Measurements from ENCODE around the gene ADGRE3. TPM values are rescaled to one million over a fixed set of nuclear protein-coding genes. Genes with fewer than 3 reads are reported as not detected.

ADGRE3 gene
- total RNA-seq, 1 experiment from 2014 or later: not detected

DNA sequence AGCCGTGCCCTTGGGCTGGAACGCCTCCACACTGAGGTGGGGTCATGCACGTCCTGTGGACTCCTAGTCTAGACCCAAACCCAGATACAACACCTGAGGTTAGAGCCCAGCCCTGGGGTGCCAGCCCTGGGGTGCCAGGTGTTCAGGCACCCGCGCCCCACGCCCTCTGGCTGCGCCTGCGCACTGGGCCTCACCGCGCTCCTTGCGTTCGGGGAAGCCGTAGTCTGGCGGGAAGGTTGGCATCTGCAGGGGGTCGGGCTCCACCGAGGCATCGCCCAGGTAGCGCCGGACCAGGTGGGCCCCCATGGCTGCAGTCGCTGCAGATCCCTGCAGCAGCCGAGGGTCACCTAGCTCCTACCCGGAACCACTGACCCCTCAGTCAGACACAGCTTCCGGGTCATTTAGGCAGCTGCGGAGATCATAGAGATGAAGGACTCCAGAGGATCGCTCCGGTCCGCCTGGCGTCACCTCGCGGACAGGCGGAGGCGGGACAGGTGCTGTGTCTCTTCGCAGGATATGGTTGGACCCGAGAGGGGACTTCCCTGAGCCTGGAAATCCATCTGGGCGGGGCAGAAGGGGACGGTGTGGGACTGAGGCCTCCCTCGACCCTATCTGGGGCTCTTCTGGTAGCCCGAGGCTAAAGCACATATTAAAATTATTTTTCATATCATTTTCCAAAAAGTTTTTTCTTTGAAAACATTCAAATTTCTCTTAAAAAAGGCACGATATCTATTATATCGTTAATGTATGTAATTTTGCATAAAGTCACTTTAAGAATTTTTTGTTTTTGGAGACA is 102.8 kb downstream of the ADGRE3 start, which contains the start of gene NDUFB7 (continued):
- 0 out of 2 replicates have a peak, but pooled peaks have one; percentile 79 for TF ChIP-seq KAT7 (CRISPR knock-in tag; IDR thresholded peaks at IDR 0.05; ENCODE audit: borderline replicate concordance)
- peak; percentile 41; the same call in 1 of the 2 replicates for TF ChIP-seq ZNF423 (CRISPR knock-in tag; IDR thresholded peaks at IDR 0.05)
- TF ChIP-seq, protein P1, sequence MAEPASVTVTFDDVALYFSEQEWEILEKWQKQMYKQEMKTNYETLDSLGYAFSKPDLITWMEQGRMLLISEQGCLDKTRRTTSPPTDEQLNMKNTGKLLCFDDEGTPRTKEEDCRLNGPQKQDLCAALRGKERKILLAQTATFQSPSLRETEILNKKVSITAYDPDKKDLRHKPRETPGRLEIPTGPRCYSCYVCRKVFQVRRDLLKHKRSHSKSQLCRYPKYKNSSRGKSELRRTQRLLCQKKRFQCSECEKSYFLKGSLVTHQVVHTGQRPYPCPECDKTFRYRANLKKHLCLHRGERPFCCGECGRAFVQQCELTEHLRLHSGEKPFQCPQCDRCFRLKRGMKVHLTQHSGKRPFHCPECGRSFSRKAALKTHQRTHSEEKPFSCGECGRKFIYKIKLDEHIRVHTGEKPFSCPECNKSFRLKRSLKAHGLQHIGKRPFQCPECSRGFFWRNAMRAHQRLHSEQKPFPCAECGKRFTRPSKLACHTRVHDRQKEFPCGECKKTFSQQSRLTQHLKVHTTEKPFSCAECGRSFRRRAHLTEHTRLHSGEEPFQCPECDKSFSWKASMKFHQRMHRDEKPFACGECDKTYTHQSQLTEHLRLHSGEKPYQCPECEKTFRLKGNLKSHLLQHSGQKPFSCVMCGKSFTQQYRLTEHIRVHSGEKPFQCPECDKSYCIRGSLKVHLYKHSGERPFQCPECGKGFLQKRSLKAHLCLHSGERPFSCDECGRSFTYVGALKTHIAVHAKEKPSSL (CRISPR knock-in tag; conservative IDR thresholded peaks at IDR 0.05): no peak
- peak; percentile 53; the same call in 1 of the 2 replicates for TF ChIP-seq TEAD1 (CRISPR knock-in tag; IDR thresholded peaks at IDR 0.05)
- TF ChIP-seq TEAD4 (CRISPR knock-in tag; IDR thresholded peaks at IDR 0.05): peak; percentile 63; the same call in 1 of the 2 replicates
- TF ChIP-seq CREM (CRISPR knock-in tag; IDR thresholded peaks at IDR 0.05): peak; percentile 78
- TF ChIP-seq JUN (CRISPR knock-in tag; IDR thresholded peaks at IDR 0.05): peak; percentile 88; the same call in 1 of the 2 replicates
- TF ChIP-seq, protein P2, sequence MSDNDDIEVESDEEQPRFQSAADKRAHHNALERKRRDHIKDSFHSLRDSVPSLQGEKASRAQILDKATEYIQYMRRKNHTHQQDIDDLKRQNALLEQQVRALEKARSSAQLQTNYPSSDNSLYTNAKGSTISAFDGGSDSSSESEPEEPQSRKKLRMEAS (CRISPR knock-in tag; IDR thresholded peaks at IDR 0.05): peak; percentile 73
- TF ChIP-seq, protein P3, sequence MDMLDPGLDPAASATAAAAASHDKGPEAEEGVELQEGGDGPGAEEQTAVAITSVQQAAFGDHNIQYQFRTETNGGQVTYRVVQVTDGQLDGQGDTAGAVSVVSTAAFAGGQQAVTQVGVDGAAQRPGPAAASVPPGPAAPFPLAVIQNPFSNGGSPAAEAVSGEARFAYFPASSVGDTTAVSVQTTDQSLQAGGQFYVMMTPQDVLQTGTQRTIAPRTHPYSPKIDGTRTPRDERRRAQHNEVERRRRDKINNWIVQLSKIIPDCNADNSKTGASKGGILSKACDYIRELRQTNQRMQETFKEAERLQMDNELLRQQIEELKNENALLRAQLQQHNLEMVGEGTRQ (CRISPR knock-in tag; IDR thresholded peaks at IDR 0.05): peak; percentile 40; the same call in 1 of the 2 replicates
- no peak for TF ChIP-seq MYBL2 (CRISPR knock-in tag; IDR thresholded peaks at IDR 0.05)
- TF ChIP-seq GABPB1 (CRISPR knock-in tag; IDR thresholded peaks at IDR 0.05): peak; percentile 87
- TF ChIP-seq FOXK1 (CRISPR knock-in tag; IDR thresholded peaks at IDR 0.05): peak; percentile 70
- TF ChIP-seq ZNF219 (CRISPR knock-in tag; IDR thresholded peaks at IDR 0.05; ENCODE audit: borderline replicate concordance): peak; percentile 63; the same call in 1 of the 2 replicates
- no peak for TF ChIP-seq EMX1 (CRISPR knock-in tag; IDR thresholded peaks at IDR 0.05)
- TF ChIP-seq, protein P4, sequence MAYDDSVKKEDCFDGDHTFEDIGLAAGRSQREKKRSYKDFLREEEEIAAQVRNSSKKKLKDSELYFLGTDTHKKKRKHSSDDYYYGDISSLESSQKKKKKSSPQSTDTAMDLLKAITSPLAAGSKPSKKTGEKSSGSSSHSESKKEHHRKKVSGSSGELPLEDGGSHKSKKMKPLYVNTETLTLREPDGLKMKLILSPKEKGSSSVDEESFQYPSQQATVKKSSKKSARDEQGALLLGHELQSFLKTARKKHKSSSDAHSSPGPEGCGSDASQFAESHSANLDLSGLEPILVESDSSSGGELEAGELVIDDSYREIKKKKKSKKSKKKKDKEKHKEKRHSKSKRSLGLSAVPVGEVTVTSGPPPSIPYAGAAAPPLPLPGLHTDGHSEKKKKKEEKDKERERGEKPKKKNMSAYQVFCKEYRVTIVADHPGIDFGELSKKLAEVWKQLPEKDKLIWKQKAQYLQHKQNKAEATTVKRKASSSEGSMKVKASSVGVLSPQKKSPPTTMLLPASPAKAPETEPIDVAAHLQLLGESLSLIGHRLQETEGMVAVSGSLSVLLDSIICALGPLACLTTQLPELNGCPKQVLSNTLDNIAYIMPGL (CRISPR knock-in tag; IDR thresholded peaks at IDR 0.05): peak; percentile 94; the same call in 1 of the 2 replicates
- TF ChIP-seq NFATC4 (CRISPR knock-in tag; IDR thresholded peaks at IDR 0.05): no peak
- TF ChIP-seq ETV6 (CRISPR knock-in tag; IDR thresholded peaks at IDR 0.05): peak; percentile 57
- peak; percentile 33; the same call in 1 of the 2 replicates for TF ChIP-seq FOXP1 (CRISPR knock-in tag; IDR thresholded peaks at IDR 0.05; ENCODE audit: borderline replicate concordance)
- TF ChIP-seq ZNF121 (CRISPR knock-in tag; IDR thresholded peaks at IDR 0.05): 0 out of 2 replicates have a peak, but pooled peaks have one; percentile 6
- TF ChIP-seq, protein P5, sequence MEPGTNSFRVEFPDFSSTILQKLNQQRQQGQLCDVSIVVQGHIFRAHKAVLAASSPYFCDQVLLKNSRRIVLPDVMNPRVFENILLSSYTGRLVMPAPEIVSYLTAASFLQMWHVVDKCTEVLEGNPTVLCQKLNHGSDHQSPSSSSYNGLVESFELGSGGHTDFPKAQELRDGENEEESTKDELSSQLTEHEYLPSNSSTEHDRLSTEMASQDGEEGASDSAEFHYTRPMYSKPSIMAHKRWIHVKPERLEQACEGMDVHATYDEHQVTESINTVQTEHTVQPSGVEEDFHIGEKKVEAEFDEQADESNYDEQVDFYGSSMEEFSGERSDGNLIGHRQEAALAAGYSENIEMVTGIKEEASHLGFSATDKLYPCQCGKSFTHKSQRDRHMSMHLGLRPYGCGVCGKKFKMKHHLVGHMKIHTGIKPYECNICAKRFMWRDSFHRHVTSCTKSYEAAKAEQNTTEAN (CRISPR knock-in tag; IDR thresholded peaks at IDR 0.05): 0 out of 2 replicates have a peak, but pooled peaks have one; percentile 32
